ENCODE data around the gene BRD9.

The BRD9 gene

GRCh38 chr5:926417-927171, 34.0 kb upstream of the BRD9 start:
- in situ Hi-C loops (cut with HindIII; ENCODE audit: low sequenced_read_pairs) = loop anchor here (25.0 kb wide), 2 partner anchors 236 to 386 kb away; no protein-coding TSS in a partner anchor

- in situ Hi-C loops (cut with HindIII; ENCODE audit: low sequenced_read_pairs) = no loop called here
Measured at GRCh38 chr5:923281-923873, 30.8 kb upstream of the BRD9 start.

- in situ Hi-C loops (cut with HindIII; ENCODE audit: low sequenced_read_pairs) = no loop called here
Measured at GRCh38 chr5:922436-923280, 30.1 kb upstream of the BRD9 start.

GRCh38 chr5:921456-922435, 29.1 kb upstream of the BRD9 start:
- in situ Hi-C loops (cut with HindIII; ENCODE audit: low sequenced_read_pairs) = no loop called here

- in situ Hi-C loops (cut with HindIII; ENCODE audit: low sequenced_read_pairs) = no loop called here
Measured at GRCh38 chr5:920321-920720, 27.7 kb upstream of the BRD9 start.

DNA sequence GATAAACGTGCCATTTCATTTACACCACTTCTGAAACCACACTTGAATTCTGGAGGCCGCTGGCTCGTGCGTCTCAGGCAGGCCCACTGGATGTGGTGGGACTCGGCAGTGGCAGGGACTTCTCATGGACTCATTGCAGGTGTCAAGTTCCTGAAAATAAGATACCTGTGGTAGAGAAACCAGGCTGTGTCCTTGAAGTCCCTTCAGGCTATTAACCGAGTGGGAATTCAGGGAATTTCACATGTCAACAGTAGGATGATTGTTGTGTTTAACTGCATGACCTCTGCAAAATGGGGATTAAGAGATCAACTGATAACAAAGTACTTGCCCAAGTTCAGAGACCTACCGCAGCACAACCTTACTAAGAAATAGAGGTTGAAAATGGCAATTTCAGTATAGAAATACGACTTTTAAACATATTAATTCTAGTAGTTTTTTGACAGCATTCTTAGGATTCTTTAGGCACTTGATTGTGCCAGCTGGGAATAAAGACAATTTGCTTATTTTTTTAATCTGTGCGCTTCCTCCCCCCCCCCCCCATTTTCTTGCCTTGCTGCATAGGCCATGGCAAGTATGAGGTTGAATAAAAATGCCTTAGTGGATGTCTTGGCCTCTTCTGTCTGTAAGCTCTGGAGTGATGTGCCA, 26.9 kb upstream of the BRD9 start:
- in situ Hi-C loops (cut with HindIII; ENCODE audit: low sequenced_read_pairs) = loop anchor here (5.0 kb wide), 1 partner anchor 47 kb away; no protein-coding TSS in a partner anchor

- in situ Hi-C loops (cut with HindIII; ENCODE audit: low sequenced_read_pairs) = loop anchor here (5.0 kb wide), 1 partner anchor 46 kb away; no protein-coding TSS in a partner anchor
Measured at GRCh38 chr5:918717-919116, 26.1 kb upstream of the BRD9 start.

- in situ Hi-C loops (cut with HindIII; ENCODE audit: low sequenced_read_pairs) = loop anchor here (5.0 kb wide), 1 partner anchor 44 kb away; no protein-coding TSS in a partner anchor
Measured at GRCh38 chr5:916441-917293, 24.1 kb upstream of the BRD9 start.

DNA sequence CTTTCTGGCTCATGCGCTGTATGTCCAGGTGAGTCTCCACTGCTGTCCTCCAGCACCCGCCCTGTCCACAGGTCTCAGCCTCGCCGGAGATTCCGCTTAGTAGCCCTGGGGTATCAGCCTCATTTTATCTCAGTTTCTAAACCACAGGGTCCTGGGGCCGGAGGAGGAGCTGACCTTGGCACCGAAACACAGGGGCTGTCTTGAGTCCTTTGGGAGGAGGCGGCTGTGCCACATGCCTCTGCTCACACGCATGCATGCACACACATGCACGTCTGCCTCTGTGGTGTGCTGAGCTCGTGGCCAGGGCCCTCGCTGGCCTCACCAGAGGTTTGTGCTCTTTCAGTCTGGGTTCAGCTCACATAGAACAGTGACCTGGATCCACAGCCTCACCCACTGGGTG, 23.3 kb upstream of the BRD9 start:
- in situ Hi-C loops (cut with HindIII; ENCODE audit: low sequenced_read_pairs) = loop anchor here (5.0 kb wide), 1 partner anchor 44 kb away; no protein-coding TSS in a partner anchor

GRCh38 chr5:915346-915745, 22.7 kb upstream of the BRD9 start:
- in situ Hi-C loops (cut with HindIII; ENCODE audit: low sequenced_read_pairs) = loop anchor here (5.0 kb wide), 1 partner anchor 43 kb away; no protein-coding TSS in a partner anchor

DNA sequence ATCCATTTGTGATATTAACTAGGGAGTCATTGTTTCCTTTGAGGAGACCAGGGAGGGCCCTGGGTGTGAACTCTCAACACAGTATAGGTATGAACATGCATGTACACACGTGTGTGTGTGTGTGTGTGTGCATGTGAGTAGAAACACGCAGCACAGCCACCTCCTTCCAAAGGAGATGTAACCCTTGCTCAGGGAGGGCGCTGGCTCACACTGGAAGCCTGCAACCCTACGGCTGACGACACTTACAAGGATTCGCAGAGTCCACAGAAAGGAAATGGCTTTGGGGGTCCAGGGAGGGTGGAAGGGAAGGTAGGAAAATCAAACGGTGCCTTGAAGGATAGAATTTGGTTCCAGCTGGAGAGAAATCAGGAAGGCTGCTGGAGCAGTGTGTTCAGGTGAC, 22.0 kb upstream of the BRD9 start:
- in situ Hi-C loops (cut with HindIII; ENCODE audit: low sequenced_read_pairs) = loop anchor here (5.0 kb wide), 1 partner anchor 42 kb away; no protein-coding TSS in a partner anchor

DNA sequence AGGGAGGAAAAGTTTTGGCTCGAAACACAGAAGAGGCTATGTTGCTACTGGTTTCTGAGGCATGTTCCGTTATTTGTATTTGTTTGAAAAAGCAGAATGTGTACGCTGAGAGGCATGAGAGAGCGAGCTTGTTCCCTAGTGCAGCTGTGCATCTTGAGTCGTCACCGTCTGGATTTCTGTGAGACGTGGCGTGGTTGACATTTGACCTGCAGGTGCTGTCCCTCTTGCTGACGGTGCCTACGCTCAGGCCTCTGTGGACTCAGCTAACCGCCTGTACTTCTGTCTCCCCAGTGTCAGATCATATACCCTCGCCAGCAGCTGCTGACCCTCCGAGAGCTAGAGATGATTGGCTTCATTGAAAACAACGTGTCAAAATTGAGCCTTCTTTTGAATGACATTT, 21.6 kb upstream of the BRD9 start:
- in situ Hi-C loops (cut with HindIII; ENCODE audit: low sequenced_read_pairs) = no loop called here

- in situ Hi-C loops (cut with HindIII; ENCODE audit: low sequenced_read_pairs) = no loop called here
Measured at GRCh38 chr5:912280-913091, 19.9 kb upstream of the BRD9 start.

GRCh38 chr5:911601-912000, 19.0 kb upstream of the BRD9 start:
- in situ Hi-C loops (cut with HindIII; ENCODE audit: low sequenced_read_pairs) = no loop called here

DNA sequence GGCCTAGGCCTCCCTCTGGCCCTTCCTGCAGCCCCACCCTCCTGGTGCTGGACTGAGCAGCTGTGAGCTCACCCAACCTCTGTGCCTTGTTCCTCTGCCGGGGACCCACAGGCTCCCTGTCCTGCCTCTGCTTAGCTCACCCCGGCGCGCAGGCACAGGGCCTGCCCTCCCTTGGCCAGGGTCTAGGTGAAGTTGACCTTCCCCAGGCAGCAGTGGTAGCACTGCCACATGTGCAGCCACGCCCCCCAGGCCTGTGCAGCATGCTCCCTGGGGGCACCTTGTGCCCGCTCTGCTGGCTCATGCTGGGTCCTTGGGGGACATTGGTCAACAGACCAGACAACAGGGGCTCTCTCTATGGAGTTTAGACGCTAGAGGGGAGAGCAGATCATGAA, 18.2 kb upstream of the BRD9 start:
- in situ Hi-C loops (cut with HindIII; ENCODE audit: low sequenced_read_pairs) = no loop called here

GRCh38 chr5:909994-910768, 17.6 kb upstream of the BRD9 start:
- in situ Hi-C loops (cut with HindIII; ENCODE audit: low sequenced_read_pairs) = no loop called here

DNA sequence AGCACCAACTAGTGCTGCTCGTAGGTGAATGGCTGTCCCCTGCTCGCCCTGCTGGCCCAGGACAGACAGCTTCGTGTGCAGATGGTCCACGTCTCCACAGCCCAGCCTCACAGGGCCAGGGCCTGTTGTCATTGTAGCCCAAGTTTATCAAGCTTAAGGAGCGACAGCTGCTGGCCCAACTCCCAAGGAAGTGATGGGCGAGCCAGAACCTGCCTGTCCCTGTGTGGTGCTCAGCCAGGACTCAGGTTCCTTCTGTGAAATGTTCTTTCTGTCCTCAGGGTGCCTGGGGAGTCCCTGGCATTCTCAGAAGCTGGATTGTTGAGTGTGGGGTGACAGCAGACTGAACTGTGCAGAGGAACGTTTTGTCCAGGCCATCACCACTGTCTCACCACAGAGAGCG, 16.5 kb upstream of the BRD9 start:
- in situ Hi-C loops (cut with HindIII; ENCODE audit: low sequenced_read_pairs) = no loop called here
